ENCODE results near the gene SLC25A21.

SLC25A21 gene

DNA sequence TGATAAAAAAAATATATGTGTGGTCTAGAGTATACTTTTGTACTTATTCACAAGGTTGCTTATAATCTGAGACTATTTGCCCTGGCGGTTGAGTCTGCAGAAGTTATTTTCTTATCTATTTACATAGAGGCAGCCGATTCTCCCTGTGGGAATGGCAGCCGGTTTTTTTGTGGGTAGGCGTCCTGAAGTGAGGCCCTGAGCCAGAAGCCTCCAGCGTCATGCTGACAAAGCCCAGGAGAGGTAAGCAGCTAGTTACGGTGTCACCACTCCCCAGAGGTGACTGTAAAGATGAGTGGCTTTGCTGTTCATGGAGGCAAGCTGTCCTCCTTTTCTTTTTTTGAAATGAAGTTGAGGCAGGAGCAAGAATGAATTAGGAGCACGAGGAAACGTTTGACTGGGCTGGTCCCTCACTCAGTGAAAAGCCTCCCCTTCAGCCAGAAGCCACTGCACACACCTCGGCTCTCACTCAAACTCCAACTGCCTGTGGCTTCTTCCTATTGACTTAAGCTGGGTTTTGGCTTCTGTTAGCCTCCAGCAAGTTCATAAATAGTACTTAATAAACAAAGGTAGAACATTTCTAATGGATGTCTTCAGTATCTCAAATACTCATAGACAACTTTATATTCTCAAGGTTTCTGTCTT lies 489.2 kb downstream of the SLC25A21 start:
- DNase-seq: no peak

DNA sequence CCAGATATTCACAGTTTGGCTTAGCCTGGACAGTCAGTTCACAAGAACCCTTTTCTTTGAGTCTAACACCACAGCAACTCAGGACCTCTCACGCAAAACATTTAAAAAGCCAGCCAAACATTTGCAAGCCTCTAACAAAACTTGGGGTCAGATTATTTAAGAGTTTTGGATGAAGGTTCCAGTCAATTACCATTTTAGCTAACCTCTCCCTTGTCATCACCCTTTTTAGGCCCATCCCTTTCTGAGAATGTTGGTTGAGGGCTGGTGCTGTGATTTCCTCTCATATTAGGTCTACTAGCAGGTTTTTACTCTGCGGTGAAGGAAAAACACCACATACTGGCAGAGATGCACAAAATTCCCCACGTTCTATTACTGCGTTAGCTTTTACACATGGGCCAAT lies 490.1 kb downstream of the SLC25A21 start:
- DNase-seq: no peak

DNA sequence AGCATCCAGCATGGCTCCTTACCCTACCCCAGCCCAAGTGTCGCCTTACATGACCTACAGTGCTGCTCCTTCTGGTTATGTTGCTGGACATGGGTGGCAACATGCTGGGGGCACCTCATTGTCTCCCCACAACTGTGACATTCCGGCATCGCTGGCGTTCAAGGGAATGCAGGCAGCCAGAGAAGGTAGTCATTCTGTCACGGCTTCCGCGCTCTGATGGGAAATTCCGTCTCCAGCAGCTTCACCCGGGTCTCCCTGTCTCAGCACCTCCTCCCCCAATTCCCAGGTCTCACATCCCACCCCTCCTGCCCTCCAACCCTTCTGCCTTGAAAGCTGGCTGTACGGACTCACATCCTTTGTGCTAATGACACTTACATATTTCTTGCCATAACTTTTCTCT lies 496.2 kb downstream of the SLC25A21 start:
- DNase-seq: no peak

DNA sequence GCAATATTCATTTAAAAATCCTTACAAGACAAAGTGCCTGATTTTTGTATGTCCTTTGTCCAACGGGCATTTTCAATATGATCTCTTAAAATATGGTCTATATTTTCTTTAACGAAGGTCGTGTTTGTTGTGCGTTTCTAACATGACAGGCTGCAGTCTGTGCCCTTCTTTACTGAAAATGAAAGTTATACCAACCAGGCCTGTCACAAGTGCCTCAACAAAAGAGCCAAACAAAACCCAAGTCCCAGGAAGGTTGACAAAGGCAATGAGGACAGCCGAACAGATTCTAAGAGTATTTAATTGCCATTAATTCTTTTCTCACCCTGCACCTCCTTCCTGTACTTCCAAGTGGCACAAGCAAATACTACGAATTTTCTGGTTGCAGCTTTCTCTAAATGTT lies 496.8 kb downstream of the SLC25A21 start:
- no peak for DNase-seq

DNA sequence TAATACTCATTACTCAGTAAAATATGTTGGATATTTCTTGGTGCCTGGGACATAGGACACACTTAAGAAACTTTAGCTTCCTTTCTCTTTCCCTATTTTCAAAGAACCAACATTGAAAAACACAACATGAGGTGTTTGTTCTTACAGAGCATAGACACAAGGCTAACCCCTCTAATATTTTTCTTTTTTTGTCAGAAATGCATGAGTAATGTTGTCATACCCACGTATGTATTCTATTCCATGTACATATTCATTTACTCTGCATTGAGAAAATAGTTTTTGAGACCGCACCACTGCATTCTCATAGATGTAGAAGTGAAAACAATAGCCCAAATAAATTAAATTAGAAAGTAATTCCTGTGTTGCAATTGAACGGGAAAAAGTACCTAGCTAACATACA lies 497.7 kb downstream of the SLC25A21 start:
- no peak for DNase-seq

DNA sequence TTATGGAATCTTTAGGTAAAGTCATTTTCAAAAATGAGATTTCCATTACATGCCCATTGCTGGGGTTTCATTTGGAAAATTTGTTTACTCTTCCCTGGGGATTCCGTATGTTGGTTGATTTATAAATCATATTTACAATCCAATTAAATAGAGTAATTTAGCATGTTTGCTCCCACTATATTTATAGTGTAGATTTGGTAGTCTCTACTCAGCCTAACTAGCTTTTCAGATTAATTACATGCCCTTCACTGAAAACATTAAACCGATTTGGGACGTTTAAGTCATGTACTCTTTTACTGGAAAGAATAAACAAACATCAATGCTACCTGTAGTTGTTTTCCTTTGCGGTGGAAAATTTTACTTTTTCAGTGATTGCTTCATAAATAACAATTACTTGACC lies 500.3 kb downstream of the SLC25A21 start:
- DNase-seq: no peak

DNA sequence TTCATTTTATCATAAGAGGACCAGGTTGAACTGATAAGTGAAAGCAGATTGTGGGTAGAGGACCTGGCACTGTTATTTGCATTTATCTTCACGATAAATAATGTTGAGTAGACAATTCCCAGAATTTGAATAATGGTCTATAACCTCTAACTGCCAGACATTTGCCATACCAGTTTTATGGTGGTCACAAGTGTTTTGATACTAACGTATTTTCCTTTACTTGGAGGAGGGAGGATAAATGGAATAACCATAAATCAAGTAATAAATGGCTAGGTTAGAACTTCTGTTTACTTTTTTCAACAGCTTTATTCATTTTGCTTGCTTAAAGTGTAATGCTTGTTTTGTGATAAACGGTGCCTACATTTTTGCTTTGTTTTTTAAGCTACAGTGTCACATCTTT lies 501.3 kb downstream of the SLC25A21 start:
- no peak for DNase-seq

DNA sequence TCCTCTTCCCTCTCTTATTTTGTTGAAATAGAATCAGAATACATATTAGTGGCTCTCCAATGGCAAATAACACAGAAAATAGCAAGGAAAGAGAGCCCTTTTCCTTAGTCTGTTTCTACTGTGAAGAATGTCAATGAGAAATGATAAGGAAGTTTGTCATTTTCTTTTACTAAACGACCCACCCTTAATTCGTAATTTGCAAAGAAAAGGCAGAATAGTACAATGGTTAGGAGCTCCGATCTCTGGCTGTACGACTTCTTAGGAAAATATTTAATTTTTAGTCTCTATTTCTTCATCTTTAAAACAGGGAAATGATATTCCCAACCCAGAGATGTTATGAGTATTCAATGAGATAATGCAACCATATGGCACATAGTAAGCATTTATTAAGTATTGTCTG lies 504.7 kb downstream of the SLC25A21 start:
- no peak for DNase-seq

DNA sequence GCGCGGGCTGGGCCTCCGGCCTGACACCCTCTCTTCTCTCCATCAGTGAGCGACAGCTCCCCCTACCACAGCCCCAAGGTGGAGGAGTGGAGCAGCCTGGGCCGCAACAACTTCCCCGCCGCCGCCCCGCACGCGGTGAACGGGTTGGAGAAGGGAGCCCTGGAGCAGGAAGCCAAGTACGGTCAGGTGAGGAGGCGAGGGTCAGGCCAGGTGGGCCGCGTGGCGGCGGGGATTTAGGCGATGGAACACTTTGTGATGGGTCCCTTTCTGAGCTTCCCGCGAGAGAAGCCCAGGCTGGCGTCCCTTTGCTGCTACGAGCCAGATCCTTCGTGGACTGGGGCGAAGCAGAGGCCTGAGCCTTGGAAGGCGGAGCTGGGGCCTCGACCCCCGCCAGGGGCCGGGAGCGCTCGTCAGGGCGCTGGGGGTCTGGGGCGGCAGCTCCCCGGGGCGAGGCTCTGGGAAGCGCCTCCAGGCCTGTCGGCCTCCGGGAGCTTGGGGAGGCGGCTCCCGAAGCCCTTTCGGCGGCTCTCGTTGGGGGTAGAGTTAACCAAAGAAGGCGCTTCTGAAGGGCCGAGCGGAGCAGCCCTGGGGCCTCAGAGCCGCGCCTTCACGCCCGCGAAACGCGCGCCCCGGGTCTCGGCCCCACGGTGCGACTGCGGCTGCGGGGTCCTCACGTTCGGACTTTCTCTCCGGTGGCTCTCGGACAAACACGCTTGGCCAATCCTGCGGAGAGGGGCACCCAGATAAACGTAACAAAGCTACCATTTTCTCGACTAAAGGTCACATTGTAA lies 505.8 kb downstream of the SLC25A21 start:
- no peak for DNase-seq

DNA sequence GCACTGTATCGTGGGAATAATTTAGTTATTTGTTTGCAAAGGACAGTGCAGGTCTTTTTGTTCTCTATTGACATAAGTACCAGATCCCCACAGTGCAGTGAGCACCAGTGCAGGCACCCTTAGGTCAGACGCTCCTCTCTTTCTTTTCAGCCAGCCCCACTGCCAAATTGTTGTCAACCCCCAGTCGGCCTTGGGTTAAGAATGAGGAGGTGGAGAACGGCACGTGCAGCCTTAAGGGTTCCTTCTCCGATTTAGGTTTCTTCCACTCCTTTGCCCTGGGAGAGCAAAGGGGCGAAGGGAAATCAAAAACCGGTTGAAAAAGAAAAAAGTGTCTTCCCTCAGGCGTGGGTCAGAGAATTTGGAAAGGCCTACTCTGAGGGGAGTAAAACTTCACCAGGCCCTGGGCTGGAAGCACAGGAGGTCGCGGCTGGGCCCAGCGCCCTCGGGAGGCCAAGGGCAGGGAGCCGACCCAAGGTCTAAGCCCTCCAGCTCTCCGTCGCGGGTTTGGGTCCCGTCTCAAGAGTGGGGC lies 506.5 kb downstream of the SLC25A21 start:
- DNase-seq: no peak

DNA sequence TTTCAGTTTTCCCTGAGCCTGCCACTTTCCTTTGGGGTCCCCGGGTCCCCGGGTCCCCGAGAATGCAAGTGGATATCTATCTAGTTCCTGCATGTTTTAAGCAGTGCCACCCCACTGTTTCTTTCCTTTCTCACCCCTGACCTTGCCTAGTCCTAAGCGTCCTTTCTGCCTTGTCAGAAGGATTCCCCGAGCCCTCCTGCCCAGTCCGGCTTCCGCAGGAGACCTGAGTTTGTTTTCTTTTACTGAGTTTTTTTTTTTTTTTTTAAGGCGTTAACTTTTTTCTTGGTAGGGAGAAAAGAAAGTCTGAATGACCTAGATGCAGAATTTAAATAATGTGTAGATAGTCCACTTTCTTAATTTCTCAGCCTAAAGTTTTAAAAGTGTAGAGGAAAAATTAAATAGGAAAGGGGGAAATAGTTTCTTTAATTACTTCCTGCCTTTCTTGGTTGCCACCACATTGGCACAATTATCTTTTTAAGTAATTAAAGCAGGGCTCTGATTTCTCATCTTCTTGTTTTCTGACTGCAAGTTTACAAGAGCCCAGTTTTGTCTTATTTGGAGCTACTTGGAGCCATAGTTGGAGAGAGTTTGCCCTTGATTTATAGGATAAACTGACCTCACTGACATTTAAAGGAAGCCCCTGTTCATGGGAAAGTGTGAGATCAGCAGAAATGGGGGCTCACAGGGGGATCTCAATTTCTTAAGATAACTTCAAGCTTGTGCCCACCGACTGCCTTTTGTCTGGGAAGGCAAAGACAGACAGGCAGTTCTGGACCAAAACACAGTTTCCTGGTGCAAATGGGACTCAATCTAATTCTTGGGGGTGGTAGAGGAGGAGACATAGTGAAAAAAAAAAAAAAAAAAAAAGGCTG lies 507.8 kb downstream of the SLC25A21 start:
- DNase-seq: no peak

DNA sequence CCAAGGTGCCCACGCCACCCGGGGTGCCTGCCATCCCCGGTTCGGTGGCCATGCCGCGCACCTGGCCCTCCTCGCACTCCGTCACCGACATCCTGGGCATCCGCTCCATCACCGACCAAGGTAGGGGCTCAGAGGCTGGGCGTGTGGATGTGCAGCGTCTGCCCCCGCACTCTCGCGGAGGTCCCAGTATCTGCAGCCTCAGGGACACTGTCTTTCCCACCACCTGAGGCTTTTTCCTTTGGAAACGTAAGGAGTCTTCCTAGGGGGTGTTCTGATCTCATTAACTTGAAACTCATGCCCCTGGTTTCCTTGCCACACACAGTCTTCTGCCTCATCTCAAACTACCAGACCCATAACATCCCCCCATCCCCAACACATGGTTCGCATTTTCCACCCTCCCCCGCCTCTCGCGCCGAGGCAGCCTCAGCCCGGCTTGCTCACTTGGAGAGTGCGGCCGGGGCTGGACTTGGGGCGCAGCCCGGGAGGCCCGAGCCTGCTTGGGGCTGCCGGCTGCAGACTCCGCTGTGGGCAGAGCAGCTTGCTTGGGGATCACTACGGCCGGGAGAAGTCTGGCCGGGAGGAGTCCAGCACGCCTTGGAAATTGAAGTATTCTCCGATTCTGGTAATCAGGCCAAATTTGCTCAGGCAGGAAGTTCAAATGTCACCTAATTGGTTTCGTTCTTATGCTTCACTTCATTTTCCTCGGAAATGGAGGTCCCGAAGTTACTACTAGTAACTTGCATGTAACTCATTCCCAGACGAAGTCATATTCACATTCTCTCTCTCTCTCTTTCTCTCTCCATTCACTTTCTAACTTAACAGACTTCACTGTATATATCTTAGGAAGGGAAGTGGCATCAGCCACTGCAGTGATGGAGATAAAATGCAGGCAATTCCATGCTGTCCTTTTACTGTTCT lies 508.7 kb downstream of the SLC25A21 start:
- no peak for DNase-seq

DNA sequence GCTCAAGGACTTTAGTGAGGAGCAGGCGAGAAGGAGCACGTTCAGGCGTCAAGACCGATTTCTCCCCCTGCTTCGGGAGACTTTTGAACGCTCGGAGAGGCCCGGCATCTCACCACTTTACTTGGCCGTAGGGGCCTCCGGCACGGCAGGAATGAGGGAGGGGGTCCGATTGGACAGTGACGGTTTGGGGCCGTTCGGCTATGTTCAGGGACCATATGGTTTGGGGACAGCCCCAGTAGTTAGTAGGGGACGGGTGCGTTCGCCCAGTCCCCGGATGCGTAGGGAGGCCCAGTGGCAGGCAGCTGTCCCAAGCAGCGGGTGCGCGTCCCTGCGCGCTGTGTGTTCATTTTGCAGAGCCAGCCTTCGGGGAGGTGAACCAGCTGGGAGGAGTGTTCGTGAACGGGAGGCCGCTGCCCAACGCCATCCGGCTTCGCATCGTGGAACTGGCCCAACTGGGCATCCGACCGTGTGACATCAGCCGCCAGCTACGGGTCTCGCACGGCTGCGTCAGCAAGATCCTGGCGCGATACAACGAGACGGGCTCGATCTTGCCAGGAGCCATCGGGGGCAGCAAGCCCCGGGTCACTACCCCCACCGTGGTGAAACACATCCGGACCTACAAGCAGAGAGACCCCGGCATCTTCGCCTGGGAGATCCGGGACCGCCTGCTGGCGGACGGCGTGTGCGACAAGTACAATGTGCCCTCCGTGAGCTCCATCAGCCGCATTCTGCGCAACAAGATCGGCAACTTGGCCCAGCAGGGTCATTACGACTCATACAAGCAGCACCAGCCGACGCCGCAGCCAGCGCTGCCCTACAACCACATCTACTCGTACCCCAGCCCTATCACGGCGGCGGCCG lies 509.6 kb downstream of the SLC25A21 start:
- no peak for DNase-seq

DNA sequence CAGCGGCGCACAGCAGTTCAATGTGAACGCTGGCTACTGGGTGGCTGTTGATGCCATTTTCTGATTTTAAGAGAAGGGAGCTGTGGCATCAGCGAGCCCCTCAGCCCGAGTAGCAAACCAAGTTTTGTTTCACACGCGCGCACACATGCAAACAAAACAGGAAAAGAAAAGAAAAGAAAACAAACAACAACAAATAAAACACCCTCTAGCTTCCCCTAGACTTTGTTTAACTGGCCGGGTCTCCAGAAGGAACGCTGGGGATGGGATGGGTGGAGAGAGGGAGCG lies 510.2 kb downstream of the SLC25A21 start:
- DNase-seq: no peak

DNA sequence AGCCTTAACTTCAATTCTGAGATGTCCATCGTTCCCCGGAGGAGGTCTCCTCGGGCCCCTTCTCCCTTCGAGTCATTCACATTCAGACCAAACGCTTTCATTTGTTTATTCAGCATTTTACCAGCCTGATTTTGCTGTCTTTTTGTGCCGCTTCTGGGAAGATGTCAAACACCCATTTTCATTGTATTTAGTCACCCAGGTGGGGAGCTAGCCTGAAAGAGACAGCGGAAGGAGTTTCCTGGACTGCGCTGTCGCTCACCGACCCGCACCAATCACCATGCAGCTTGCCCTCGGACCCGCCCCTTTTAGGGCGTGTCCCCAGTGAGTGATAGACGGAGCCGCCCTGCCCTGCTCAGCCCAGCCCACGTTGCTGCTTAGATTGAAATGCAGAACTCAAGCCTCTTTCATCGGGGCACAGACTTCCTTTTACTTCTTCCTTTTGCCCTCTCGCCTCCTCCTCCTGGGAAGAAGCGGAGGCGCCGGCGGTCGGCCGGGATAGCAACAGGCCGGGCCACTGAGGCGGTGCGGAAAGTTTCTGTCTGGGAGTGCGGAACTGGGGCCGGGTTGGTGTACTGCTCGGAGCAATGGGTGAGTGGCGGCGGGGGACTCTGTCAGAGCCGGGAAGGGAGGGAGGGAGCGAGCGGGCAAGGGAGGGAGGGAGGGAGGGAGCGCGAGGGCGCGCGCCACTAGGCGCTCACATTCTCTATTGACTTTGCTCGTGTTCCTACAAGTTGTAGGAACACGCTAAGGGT lies 510.7 kb downstream of the SLC25A21 start, which contains the start of gene PAX9:
Gene PAX9 (plus strand): TSS at position 355 of the 752 bp plus-strand sequence. CDS start 230 bp downstream, at position 585.
- DNase-seq: no peak

DNA sequence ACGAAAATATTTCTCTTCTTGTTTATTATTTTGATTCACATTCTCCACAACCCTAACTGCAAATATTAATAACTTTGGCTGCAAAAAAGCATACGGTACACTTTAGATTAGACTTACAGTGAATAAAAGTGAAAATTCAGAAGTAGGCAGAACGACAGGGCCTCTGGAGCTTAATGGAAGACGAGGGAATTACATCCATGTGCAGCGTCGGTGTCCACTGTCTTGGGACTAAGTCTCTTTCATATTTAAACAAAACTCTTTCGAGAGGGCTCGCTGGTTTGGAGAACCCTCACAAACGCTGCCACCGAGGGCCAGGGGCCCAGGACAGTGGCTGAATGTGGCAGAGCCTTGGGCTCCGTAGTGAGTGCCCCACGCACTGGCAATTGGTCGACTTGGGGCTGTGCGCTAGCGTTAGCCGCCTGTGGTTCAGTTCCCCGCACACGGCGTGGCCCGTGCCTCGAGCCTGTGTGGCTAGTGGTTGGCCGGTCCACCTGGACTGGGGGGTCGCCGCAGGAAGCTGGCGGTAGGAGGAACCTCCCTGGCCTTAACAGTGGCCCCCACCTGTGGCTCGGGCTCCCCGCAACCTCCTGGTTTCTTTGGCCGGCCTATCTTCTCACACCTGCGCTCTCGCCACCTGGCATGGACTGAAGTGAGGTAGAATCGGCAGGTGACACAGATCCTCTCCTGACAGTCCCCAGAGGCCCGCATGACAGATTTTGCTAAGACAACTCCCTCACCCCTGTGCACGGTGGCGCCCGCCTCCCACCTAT lies 511.5 kb downstream of the SLC25A21 start:
- no peak for DNase-seq

DNA sequence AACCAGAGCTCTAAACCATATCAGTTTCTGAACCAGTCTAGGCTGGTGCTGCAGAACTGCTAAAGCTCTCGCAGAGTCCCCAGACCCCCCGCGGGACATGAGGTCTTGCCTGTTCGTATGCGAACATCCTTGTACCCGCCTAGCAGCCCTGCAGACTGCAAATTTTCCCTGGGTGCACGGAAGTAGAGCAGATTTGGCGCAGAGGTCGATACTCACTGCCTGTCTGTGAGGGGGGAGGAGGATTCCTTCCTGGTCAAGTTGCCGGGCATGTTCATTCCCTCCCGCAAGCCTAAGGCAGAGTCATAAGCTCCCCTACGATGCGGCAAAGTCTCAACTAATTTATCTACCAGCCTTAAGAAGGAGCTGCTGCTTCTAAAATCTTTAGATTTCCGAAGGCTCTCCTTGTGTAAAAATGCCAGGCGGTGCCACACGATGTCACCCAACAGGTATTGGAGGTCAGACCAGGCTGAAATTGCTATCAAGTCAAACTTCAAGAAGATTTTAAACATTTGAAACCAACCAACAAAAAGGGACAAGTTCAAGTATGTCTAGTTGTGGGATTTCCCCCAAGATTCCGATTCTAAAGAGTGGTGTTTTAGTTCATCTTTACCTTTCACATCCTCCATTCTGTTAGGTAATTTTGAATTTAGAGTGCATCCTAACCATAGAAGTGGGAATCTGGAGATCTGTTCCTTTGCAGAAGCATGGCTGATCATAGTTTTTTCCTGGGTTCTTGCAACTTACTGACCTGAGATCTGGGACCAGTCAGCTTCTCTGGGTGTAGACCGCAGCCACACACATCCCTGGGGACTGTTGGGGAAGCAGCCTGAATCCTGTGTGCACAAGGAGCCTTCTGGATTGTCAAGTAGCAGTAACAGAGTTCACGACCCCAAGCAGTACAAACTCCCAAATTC lies 512.3 kb downstream of the SLC25A21 start:
- DNase-seq: no peak

DNA sequence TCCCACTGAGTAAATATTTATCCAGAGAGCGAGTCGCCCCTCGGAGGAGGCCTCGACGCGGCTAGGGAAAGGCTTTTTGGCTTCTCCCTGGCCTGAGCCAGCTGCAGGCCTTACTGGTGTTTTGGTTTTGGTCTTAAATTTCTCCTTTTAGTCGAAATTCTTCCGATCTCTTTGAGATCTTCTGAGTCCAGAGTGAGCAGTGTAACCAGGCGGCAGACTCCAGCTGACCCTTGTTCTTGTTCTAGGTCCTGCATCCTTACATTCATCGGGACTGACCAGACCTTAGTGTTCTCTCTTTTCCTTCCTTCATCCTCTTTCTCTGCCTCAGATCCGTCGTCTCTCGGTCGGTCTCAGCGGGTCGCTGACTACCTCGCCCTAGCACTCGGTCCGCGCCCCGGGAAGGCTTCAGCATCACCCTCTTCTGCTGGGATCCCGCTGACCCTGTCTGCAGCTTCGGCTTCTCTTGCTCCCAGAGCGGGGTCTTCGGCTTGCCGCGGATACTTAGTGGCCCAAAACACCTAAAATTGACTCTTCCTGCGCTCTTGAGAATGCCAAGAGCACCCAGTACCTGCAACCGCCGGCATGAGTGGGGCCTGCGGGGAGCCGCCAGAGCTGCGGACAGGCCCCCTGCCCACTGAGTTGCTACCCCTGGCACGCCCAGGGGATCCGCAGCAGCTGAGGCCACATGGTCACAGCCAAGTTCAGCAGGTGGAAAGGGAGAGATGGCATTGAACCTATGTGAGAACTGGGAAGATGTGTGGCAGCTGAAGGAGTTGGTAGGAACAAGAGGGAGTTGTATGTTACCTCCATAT lies 513.2 kb downstream of the SLC25A21 start:
- no peak for DNase-seq
